Measurements from ENCODE around the gene SEMA5A.

SEMA5A gene

GRCh38 chr5:9515436-9515835 lies 30.4 kb downstream of the SEMA5A start:
- DNase-seq (ENCODE audit: low read depth, low spot score), result no peak

GRCh38 chr5:9514968-9515367 lies 30.9 kb downstream of the SEMA5A start:
- no peak for DNase-seq (ENCODE audit: low read depth, low spot score)

- DNase-seq (ENCODE audit: low read depth, low spot score), result no peak
Measured at GRCh38 chr5:9513827-9514226, 32.0 kb downstream of the SEMA5A start.

GRCh38 chr5:9512457-9512856 lies 33.4 kb downstream of the SEMA5A start:
- no peak for DNase-seq (ENCODE audit: low read depth, low spot score)

- no peak for DNase-seq (ENCODE audit: low read depth, low spot score)
Measured at GRCh38 chr5:9507974-9508373, 37.9 kb downstream of the SEMA5A start.

GRCh38 chr5:9505225-9505624 lies 40.6 kb downstream of the SEMA5A start:
- DNase-seq (ENCODE audit: low read depth, low spot score), result no peak

- no peak for DNase-seq (ENCODE audit: low read depth, low spot score)
Measured at GRCh38 chr5:9502864-9503263, 43.0 kb downstream of the SEMA5A start.

GRCh38 chr5:9502050-9502834 lies 43.6 kb downstream of the SEMA5A start:
- no peak for DNase-seq (ENCODE audit: low read depth, low spot score)

GRCh38 chr5:9500625-9501024 lies 45.2 kb downstream of the SEMA5A start:
- DNase-seq (ENCODE audit: low read depth, low spot score), result no peak

- DNase-seq (ENCODE audit: low read depth, low spot score), result no peak
Measured at GRCh38 chr5:9500193-9500592, 45.7 kb downstream of the SEMA5A start.

- no peak for DNase-seq (ENCODE audit: low read depth, low spot score)
Measured at GRCh38 chr5:9499498-9499876, 46.4 kb downstream of the SEMA5A start.

- no peak for DNase-seq (ENCODE audit: low read depth, low spot score)
Measured at GRCh38 chr5:9498541-9499497, 47.1 kb downstream of the SEMA5A start.

GRCh38 chr5:9497347-9497746 lies 48.5 kb downstream of the SEMA5A start:
- no peak for DNase-seq (ENCODE audit: low read depth, low spot score)

- DNase-seq (ENCODE audit: low read depth, low spot score), result no peak
Measured at GRCh38 chr5:9496801-9497200, 49.1 kb downstream of the SEMA5A start.

GRCh38 chr5:9495121-9495520 lies 50.8 kb downstream of the SEMA5A start:
- DNase-seq (ENCODE audit: low read depth, low spot score), result no peak

- DNase-seq (ENCODE audit: low read depth, low spot score), result no peak
Measured at GRCh38 chr5:9494301-9494700, 51.6 kb downstream of the SEMA5A start.

GRCh38 chr5:9490494-9491097 lies 55.3 kb downstream of the SEMA5A start:
- DNase-seq (ENCODE audit: low read depth, low spot score), result no peak

GRCh38 chr5:9483779-9484178 lies 62.1 kb downstream of the SEMA5A start:
- no peak for DNase-seq (ENCODE audit: low read depth, low spot score)

GRCh38 chr5:9483243-9483642 lies 62.6 kb downstream of the SEMA5A start:
- DNase-seq (ENCODE audit: low read depth, low spot score), result no peak

GRCh38 chr5:9482381-9482780 lies 63.5 kb downstream of the SEMA5A start:
- DNase-seq (ENCODE audit: low read depth, low spot score), result no peak

- DNase-seq (ENCODE audit: low read depth, low spot score), result no peak
Measured at GRCh38 chr5:9480499-9480898, 65.4 kb downstream of the SEMA5A start.

- DNase-seq (ENCODE audit: low read depth, low spot score), result no peak
Measured at GRCh38 chr5:9479990-9480389, 65.9 kb downstream of the SEMA5A start.
